Mesendoderm (in vitro differentiated cells): ENCODE measurements around the gene PPP1R2C.

Source experiments
- DNase-seq: peaks from one replicate; pipeline ENCODE4 v3.0.0; 2013
- H2AK5ac ChIP-seq: 2 replicates; pipeline ENCODE4 v1.6.1; 2013; ENCODE audit warnings: low read length, inconsistent platforms
- H2BK120ac ChIP-seq: 2 replicates; pipeline ENCODE4 v1.6.1; 2013; ENCODE audit warnings: low read depth, mild to moderate bottlenecking, low read length, moderate library complexity, mixed read lengths
- H2BK15ac ChIP-seq: replicated peaks from 2 replicates; pipeline ENCODE4 v1.6.1; 2013; ENCODE audit warnings: low read depth, mild to moderate bottlenecking, moderate library complexity
- H2BK5ac ChIP-seq: 2 replicates; pipeline ENCODE4 v1.6.1; 2013; ENCODE audit warnings: low read length, inconsistent platforms
- H3K18ac ChIP-seq: 2 replicates; pipeline ENCODE4 v1.6.1; 2013; ENCODE audit warnings: mild to moderate bottlenecking, low read length, mixed read lengths
- H3K23ac ChIP-seq: one replicate; pipeline ENCODE4 v1.6.1; 2013; ENCODE audit warnings: low read length
- H3K27ac ChIP-seq: 2 replicates; pipeline ENCODE4 v1.5.1; 2013; ENCODE audit warnings: low read depth, mild to moderate bottlenecking, inconsistent platforms, low read length, moderate library complexity
- H3K27me3 ChIP-seq: 2 replicates; pipeline ENCODE4 v1.6.1; 2013; ENCODE audit warnings: low read length, control low read depth, mild to moderate bottlenecking, inconsistent platforms; ENCODE audit not compliant: insufficient read depth, poor library complexity
- H3K36me3 ChIP-seq: 2 replicates; pipeline ENCODE4 v1.6.1; 2013; ENCODE audit warnings: low read length, inconsistent platforms; ENCODE audit not compliant: control insufficient read depth, insufficient read depth
- H3K4ac ChIP-seq: one replicate; pipeline ENCODE4 v1.6.1; 2013; ENCODE audit warnings: low read depth, mild to moderate bottlenecking, low read length, moderate library complexity
- H3K4me1 ChIP-seq: 2 replicates; pipeline ENCODE4 v1.6.1; 2013; ENCODE audit warnings: low read depth, low read length, inconsistent platforms; ENCODE audit not compliant: control insufficient read depth
- H3K4me2 ChIP-seq: 2 replicates; pipeline ENCODE4 v1.6.1; 2013; ENCODE audit warnings: low read length
- H3K4me3 ChIP-seq: 2 replicates; pipeline ENCODE4 v1.5.1; 2013; ENCODE audit warnings: mild to moderate bottlenecking, low read length
- H3K56ac ChIP-seq: one replicate; pipeline ENCODE4 v1.6.1; 2013; ENCODE audit warnings: low read length
- H3K79me1 ChIP-seq: 2 replicates; pipeline ENCODE4 v1.6.1; 2013; ENCODE audit warnings: low read length, inconsistent platforms
- H3K79me2 ChIP-seq: 2 replicates; pipeline ENCODE4 v1.6.1; 2013; ENCODE audit warnings: mild to moderate bottlenecking, low read length; ENCODE audit not compliant: control insufficient read depth, insufficient read depth
- H3K9ac ChIP-seq: 2 replicates; pipeline ENCODE4 v1.6.1; 2013; ENCODE audit warnings: low read length, inconsistent platforms
- H4K5ac ChIP-seq: one replicate; pipeline ENCODE4 v1.6.1; 2013; ENCODE audit warnings: low read length
- H4K8ac ChIP-seq: one replicate; pipeline ENCODE4 v1.6.1; 2013; ENCODE audit warnings: low read depth, mild to moderate bottlenecking, control low read depth, low read length, moderate library complexity
- WGBS: extraction: QIAGEN DNeasy Blood & Tissue Kit; methylation state at CpG from one replicate; pipeline ENCODE4 v1.1.7; 2013; ENCODE audit warnings: low lambda C conversion rate, missing lambda C conversion rate; ENCODE audit not compliant: insufficient coverage; ENCODE audit errors: extremely low coverage; 5-methylcytosine and 5-hydroxymethylcytosine counted together

PPP1R2C gene

DNA sequence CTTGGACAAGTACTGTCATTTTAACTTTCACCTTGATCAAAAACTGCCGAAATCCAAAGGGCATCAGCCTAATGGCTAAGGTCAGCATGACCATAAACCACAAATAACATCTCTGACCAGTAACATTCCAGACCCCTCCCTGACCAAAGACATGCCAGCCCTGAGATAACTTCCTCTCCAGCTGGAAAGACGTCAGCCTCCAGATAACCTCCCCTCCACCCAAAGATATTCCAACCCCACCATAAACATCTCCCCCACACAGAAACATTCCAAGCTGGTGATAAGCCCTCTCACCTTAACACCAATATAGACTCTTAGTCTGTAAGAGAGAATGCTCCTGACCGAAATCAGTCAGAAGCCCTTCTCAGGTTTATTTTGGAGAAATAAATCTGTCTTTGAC, 7.4 kb downstream of the PPP1R2C start:
- H3K4me3 ChIP-seq: no peak overlapping the region
- H3K27me3 ChIP-seq: no peaks in the 10 kb centered on the region
- no peak overlapping the region for H3K4me2 ChIP-seq
- H4K8ac ChIP-seq: no peak overlapping the region
- no peak overlapping the region for H2AK5ac ChIP-seq
- no peaks in the 10 kb centered on the region for H3K4me1 ChIP-seq
- H3K79me2 ChIP-seq: no peaks in the 10 kb centered on the region
- WGBS: no CpG with 5 or more reads among the region's 3 CpGs
- H3K79me1 ChIP-seq: no peaks in the 10 kb centered on the region
- no peak overlapping the region for H3K4ac ChIP-seq
- DNase-seq: peak; percentile 11
- no peak overlapping the region for H4K5ac ChIP-seq
- no peak overlapping the region for H3K18ac ChIP-seq
- H3K27ac ChIP-seq: no peak overlapping the region
- no peak overlapping the region for H2BK15ac ChIP-seq
- H2BK120ac ChIP-seq: no peak overlapping the region
- no peak overlapping the region for H3K9ac ChIP-seq
- no peak overlapping the region for H2BK5ac ChIP-seq
- H3K23ac ChIP-seq: no peak overlapping the region
- no peak overlapping the region for H3K56ac ChIP-seq
- H3K36me3 ChIP-seq: no peaks in the 10 kb centered on the region

DNA sequence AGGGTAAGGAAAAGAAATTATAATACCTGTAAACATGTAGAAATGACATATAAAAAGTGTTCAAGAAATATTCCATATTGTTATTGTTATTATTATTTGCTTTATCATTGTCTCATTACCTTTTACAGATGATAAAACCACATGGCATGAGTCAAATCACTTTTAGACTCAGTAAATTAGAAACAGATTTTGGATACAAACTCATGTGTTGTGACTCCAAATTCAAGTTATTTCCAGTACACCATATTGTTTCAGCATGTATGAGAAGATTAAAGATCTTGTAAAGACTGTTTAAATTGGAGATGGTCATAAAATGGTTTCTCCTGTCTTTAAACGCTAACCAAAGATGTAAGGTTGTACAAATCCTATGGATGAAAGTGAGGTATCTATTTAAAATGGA, 18.1 kb downstream of the PPP1R2C start:
- Histone ChIP-seq H3K56ac (no peak overlapping the region), H3K23ac (no peak overlapping the region), H3K36me3 (no peaks in the 10 kb centered on the region), H3K4ac (no peak overlapping the region), H2AK5ac (no peak overlapping the region), H3K27ac (no peak overlapping the region), H3K4me1 (no peaks in the 10 kb centered on the region), H3K18ac (no peak overlapping the region), H2BK120ac (no peak overlapping the region), H3K9ac (no peak overlapping the region), H4K8ac (no peak overlapping the region), H3K4me2 (no peak overlapping the region), H2BK5ac (no peak overlapping the region), H4K5ac (no peak overlapping the region), H3K4me3 (no peak overlapping the region), H3K79me2 (no peaks in the 10 kb centered on the region), H3K27me3 (no peaks in the 10 kb centered on the region), H2BK15ac (no peak overlapping the region), H3K79me1 (no peaks in the 10 kb centered on the region)
- WGBS: no CpG with 5 or more reads among the region's 1 CpG
- DNase-seq: no peak

DNA sequence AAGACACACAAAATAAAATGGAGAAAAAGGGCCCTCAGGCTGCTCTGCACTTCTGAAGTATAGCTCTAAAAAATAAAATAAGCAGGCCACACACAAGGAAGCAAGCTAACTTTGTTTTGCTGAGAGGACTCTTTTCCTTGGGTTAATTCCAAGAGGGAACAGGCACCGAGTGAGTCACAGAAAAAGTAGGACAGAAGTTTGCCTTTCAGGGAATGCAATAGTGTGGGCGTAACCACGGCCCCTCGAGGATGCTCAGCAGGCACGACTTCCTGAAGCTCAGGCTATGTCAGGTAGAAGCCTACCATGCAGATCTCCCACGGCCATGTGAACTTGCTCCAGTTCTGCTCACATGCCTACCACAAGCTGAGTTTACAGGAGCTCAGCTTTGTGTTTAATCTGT, 22.1 kb downstream of the PPP1R2C start:
- Histone ChIP-seq H3K4me3 (no peak overlapping the region), H3K4ac (no peak overlapping the region), H3K56ac (no peak overlapping the region), H3K4me1 (no peaks in the 10 kb centered on the region), H3K79me1 (no peaks in the 10 kb centered on the region), H2BK120ac (no peak overlapping the region), H4K8ac (no peak overlapping the region), H3K18ac (no peak overlapping the region), H3K36me3 (no peaks in the 10 kb centered on the region), H3K23ac (no peak overlapping the region), H2AK5ac (no peak overlapping the region), H2BK15ac (no peak overlapping the region), H4K5ac (no peak overlapping the region), H2BK5ac (no peak overlapping the region), H3K27ac (no peak overlapping the region), H3K9ac (no peak overlapping the region), H3K27me3 (no peaks in the 10 kb centered on the region), H3K4me2 (no peak overlapping the region), H3K79me2 (no peaks in the 10 kb centered on the region)
- WGBS: no CpG with 5 or more reads among the region's 6 CpGs
- no peak for DNase-seq

DNA sequence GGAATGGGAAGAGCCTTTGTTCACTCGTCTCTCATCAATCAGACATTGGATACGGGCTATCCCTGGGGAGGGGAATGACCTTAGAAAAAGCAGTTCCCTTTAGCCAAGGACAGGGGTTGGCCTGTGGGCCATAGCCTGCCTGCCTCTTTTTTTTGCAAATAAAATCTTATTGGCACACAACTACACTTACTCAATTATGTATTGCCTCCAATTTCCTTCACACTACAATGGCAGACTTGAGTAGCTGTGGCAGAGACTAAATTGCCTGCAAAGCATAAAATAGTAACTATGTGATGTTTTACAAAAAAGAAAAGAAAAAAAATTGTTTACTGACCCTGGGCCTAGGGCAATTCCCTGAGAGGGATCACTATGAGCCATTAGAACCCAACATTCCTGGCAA, 23.4 kb downstream of the PPP1R2C start:
- Histone ChIP-seq H4K8ac (no peak overlapping the region), H3K9ac (no peak overlapping the region), H3K23ac (no peak overlapping the region), H4K5ac (no peak overlapping the region), H3K4ac (no peak overlapping the region), H3K27ac (no peak overlapping the region), H3K36me3 (no peaks in the 10 kb centered on the region), H3K4me1 (no peaks in the 10 kb centered on the region), H3K4me2 (no peak overlapping the region), H3K4me3 (no peak overlapping the region), H3K79me1 (no peaks in the 10 kb centered on the region), H3K56ac (no peak overlapping the region), H2BK120ac (no peak overlapping the region), H2AK5ac (no peak overlapping the region), H3K79me2 (no peaks in the 10 kb centered on the region), H3K27me3 (no peaks in the 10 kb centered on the region), H2BK15ac (no peak overlapping the region), H3K18ac (no peak overlapping the region), H2BK5ac (no peak overlapping the region)
- WGBS: no CpG with 5 or more reads among the region's 2 CpGs
- no peak for DNase-seq

DNA sequence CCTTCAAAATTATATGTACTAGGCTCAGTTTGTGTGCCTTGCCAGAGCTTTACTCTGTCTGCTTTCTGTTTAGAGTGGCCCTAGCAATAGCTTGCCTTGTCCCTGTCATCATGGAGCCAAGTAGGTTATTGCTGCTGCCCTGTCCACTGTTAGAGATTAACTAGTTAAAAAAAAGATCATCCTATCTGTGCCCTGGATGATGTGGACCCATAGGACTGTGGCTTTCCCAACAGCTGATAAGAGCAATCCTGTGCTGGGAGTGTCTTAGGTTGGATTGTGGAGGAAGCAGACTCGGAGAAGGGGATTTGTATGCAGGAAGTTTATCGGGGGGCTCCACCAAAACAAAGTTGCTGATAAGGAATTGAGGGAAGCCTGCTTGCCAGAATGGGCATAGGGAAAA, 23.8 kb downstream of the PPP1R2C start:
- no peak overlapping the region for H3K9ac ChIP-seq
- no peak overlapping the region for H3K18ac ChIP-seq
- no peak overlapping the region for H3K23ac ChIP-seq
- no peaks in the 10 kb centered on the region for H3K79me1 ChIP-seq
- H4K5ac ChIP-seq: no peak overlapping the region
- no peak overlapping the region for H2AK5ac ChIP-seq
- H2BK120ac ChIP-seq: no peak overlapping the region
- H3K36me3 ChIP-seq: no peaks in the 10 kb centered on the region
- H3K4ac ChIP-seq: no peak overlapping the region
- H2BK5ac ChIP-seq: no peak overlapping the region
- no peak overlapping the region for H3K4me3 ChIP-seq
- no peak overlapping the region for H2BK15ac ChIP-seq
- H3K4me2 ChIP-seq: no peak overlapping the region
- DNase-seq: no peak
- H4K8ac ChIP-seq: no peak overlapping the region
- H3K79me2 ChIP-seq: no peaks in the 10 kb centered on the region
- no peak overlapping the region for H3K56ac ChIP-seq
- H3K4me1 ChIP-seq: no peaks in the 10 kb centered on the region
- no peaks in the 10 kb centered on the region for H3K27me3 ChIP-seq
- no peak overlapping the region for H3K27ac ChIP-seq
- WGBS: no CpG with 5 or more reads among the region's 2 CpGs

DNA sequence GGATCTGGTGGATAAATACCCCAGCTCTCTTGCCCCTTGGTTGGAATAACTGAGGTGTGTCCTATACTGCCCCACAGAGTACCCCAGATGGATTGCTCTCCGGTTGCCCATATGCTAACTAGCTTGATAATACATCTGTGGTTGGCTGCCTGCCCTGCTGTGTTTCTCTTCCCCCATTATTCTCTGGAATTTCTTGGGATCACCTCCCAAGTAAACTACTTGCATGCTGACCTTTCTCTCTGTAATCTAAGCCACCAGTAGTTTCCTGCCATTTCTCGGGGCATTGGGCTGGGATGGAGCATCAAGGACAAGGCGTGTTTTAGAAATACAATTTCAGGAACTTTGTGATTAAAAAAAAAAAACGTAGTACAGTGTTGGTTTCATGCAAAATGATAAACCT, 25.2 kb downstream of the PPP1R2C start:
- Histone ChIP-seq H2BK15ac (no peak overlapping the region), H4K8ac (no peak overlapping the region), H3K4me2 (no peak overlapping the region), H3K9ac (no peak overlapping the region), H3K4me1 (no peaks in the 10 kb centered on the region), H3K56ac (no peak overlapping the region), H2AK5ac (no peak overlapping the region), H3K18ac (no peak overlapping the region), H3K4ac (no peak overlapping the region), H3K36me3 (no peaks in the 10 kb centered on the region), H3K4me3 (no peak overlapping the region), H3K79me1 (no peaks in the 10 kb centered on the region), H4K5ac (no peak overlapping the region), H3K23ac (no peak overlapping the region), H3K27me3 (no peaks in the 10 kb centered on the region), H2BK120ac (no peak overlapping the region), H3K27ac (no peak overlapping the region), H2BK5ac (no peak overlapping the region), H3K79me2 (no peaks in the 10 kb centered on the region)
- no CpG with 5 or more reads among the region's 4 CpGs for WGBS
- no peak for DNase-seq
